Dermis microvascular lymphatic vessel endothelial cell (primary cell): ENCODE results near the gene TBRG4. TPM values are rescaled to one million over a fixed set of nuclear protein-coding genes. Genes with fewer than 3 reads are reported as not detected.

Source experiments
- DNase-seq, 2 donors: peaks; one replicate each; pipeline versions ENCODE4 v3.0.0 to v3.0.0-alpha.2; 2010; ENCODE audit warnings: low read depth in 2 of 2
- total RNA-seq: library from RNA; depleted of rRNA; stranded (reverse); fragments of >200 nt; gene quantifications from 2 replicates; pipeline ENCODE4 v1.2.1, GENCODE V29; 2014

TBRG4 gene
- total RNA-seq, 1 donor from 2014 or later = 55.5 TPM

- DNase-seq = peak; percentile 17 to 33
These were observed 22.1 kb downstream of the TBRG4 start for GRCh38 chr7:45089341-45089891.

GRCh38 chr7:45088821-45089340 is 22.6 kb downstream of the TBRG4 start, which contains the start of gene NACAD:
Gene NACAD (minus strand): TSS chr7:45088969. CDS start chr7:45088894, 75 bp downstream.
- peak in 1 of 2 donors; percentile 49 for DNase-seq

- DNase-seq = no peak
These were observed 23.3 kb downstream of the TBRG4 start for GRCh38 chr7:45088146-45088701.

GRCh38 chr7:45087301-45088145 is 24.0 kb downstream of the TBRG4 start:
- DNase-seq = no peak

- DNase-seq = no peak
These were observed 25.0 kb downstream of the TBRG4 start for GRCh38 chr7:45086331-45087065.

GRCh38 chr7:45085619-45086200 is 25.8 kb downstream of the TBRG4 start:
- DNase-seq = no peak

- no peak for DNase-seq
These were observed 26.4 kb downstream of the TBRG4 start for GRCh38 chr7:45084901-45085618.

- no peak for DNase-seq
These were observed 27.2 kb downstream of the TBRG4 start for GRCh38 chr7:45084336-45084735.

- no peak for DNase-seq
These were observed 28.6 kb downstream of the TBRG4 start for GRCh38 chr7:45082831-45083331.

GRCh38 chr7:45082031-45082830 is 29.3 kb downstream of the TBRG4 start:
- no peak for DNase-seq

GRCh38 chr7:45081670-45081974 is 29.9 kb downstream of the TBRG4 start:
- DNase-seq = no peak

GRCh38 chr7:45080958-45081669 is 30.4 kb downstream of the TBRG4 start:
- no peak for DNase-seq

- no peak for DNase-seq
These were observed 31.1 kb downstream of the TBRG4 start for GRCh38 chr7:45080265-45080957.

- no peak for DNase-seq
These were observed 33.3 kb downstream of the TBRG4 start for GRCh38 chr7:45078125-45078681.

GRCh38 chr7:45077579-45077978 is 33.9 kb downstream of the TBRG4 start:
- DNase-seq = no peak

GRCh38 chr7:45076946-45077345 is 34.6 kb downstream of the TBRG4 start:
- no peak for DNase-seq

GRCh38 chr7:45075871-45076796 is 35.4 kb downstream of the TBRG4 start:
- no peak for DNase-seq
